Activated CD4-positive, alpha-beta T cell treated with anti-CD3 and anti-CD28 coated beads for 1 hour (primary cell): Measurements from ENCODE around the gene VPS51.
"Not testable (repeated sequence)": the region's sequence is repeated elsewhere in the genome, so short reads cannot be mapped to it uniquely, and the experiment has no call there.

Experiments
- DNase-seq: peaks from one replicate; pipeline ENCODE4 v3.0.0-alpha.2; 2020

VPS51 gene

GRCh38 chr11:65136515-65137096 is 40.6 kb downstream of the VPS51 start:
- no peak for DNase-seq

GRCh38 chr11:65141896-65142494 is 46.0 kb downstream of the VPS51 start:
- DNase-seq: no peak

GRCh38 chr11:65147352-65148075 is 51.5 kb downstream of the VPS51 start:
- DNase-seq: no peak

DNA sequence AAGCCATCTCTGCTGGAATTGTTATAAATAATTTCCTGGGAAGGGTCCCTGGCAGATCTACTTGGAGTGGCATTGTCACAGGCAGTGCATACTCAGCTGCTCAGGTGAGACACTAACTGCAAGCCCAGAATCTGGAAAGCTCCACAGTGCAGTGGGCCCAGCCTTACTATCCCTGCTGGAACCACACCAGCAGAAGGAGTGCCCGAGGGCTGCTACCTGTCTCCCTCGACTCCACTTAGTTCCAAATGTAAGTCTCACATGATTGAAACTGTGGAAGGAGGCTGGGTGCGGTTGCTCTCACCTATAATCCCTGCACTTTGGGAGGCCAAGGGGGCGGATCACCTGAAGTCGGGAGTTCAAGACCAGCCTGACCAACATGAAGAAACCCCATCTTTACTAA is 52.6 kb downstream of the VPS51 start:
- no peak for DNase-seq

DNA sequence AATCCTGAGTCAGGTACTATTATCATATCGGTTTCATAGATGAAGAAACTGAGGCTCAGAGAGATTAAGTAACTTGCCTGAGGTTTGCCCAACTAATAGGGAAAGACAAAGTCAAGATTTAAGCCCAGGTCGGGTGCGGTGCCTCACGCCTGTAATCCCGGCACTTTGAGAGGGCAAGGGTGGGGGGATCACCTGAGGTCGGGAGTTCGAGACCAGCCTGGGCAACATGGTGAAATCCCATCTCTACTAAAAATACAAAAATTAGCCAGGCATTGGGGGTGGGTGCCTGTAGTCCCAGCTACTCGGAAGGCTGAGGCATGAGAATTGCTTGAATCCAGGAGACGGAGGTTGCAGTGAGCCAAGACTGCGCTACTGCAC is 54.1 kb downstream of the VPS51 start:
- DNase-seq: not testable (repeated sequence)

DNA sequence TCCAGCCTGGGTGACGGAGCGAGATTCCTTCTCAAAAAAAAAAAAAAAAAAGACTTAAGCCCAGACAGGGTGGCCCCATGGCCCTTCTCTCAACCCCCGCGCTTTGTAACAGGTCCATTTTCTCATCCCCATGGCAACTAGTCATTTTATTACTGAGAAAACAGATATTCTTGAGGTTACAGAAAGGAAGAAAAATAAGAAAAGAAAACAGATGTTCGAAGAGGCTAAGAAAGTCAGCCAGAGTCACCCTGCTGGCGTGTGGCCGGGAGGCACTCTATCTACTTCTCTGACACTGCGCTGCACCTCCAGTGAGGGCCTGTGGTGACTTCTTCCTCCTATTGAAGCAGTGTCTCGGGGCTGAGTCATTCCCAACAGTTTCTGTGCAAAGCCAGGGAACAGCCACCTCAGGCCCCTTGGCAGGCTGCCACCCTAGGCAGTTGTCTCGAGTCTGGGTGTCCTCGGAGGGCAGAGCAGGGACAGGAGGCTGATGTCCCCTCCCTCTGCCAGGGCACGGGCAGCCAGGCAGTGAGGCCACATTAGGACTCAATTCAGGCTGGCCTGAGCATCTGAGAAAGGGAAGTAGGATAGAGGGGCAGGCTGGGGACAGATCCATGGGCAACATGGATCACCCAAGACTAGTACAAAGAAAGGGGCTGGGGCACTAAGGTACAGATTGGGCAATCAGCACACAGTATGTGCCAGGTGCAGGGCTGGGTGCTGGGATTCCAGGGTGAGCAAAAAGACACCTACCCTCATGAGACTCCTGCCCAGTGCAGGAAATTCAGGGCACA is 54.7 kb downstream of the VPS51 start:
- no peak for DNase-seq

- DNase-seq: no peak
These were observed 55.4 kb downstream of the VPS51 start for GRCh38 chr11:65151331-65151899.

DNA sequence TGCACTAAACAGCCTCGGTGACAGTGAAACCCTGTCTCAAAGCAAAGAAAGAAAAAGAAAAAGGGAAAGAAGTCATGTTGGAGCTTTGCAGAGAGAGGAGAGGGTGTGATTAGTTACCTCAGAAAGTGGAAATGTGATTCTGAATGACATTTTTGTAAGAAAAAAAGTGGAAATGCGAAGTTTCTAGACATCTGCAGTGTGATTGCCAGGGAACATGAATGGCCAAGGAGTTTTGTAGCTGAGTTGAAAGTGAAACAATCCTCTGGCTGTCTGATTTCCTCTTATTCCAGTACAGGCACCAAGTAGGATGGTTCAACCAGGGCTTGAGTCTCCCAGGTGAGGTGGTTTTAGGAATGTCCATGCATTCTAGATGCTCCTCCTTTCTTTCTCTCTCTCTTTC is 56.1 kb downstream of the VPS51 start:
- no peak for DNase-seq

DNA sequence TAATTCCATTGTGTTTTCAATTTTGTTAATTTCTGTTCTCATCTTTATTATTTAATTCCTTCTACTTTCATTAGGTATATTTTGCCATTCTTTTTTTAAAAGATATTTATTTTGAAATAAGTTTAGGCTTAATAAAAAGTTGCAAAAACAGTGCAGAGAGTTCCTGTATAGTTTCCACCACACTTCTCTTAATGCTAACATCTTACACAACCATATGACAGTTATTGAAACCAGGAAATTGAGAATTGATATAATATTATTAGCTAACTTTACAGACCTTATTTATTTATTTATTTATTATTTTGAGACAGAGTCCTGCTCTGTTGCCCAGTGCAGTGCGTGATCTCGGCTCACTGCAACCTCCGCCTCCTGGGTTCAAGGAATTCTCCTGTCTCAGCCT is 60.2 kb downstream of the VPS51 start:
- DNase-seq: no peak

- no peak for DNase-seq
These were observed 60.9 kb downstream of the VPS51 start for GRCh38 chr11:65156926-65157325.

GRCh38 chr11:65157336-65157735 is 61.3 kb downstream of the VPS51 start:
- no peak for DNase-seq

- no peak for DNase-seq
These were observed 63.0 kb downstream of the VPS51 start for GRCh38 chr11:65159012-65159411.

- no peak for DNase-seq
These were observed 64.6 kb downstream of the VPS51 start for GRCh38 chr11:65160643-65161042.
